Fibroblast of lung (primary cell): ENCODE data around the gene FBRSL1.

Source experiments
- EZH2 ChIP-seq: IDR thresholded peaks from 2 replicates; pipeline ENCODE4 v1.5.1; 2012; ENCODE audit warnings: low read length, control low read depth, mild to moderate bottlenecking; ENCODE audit errors: missing control alignments
- TF ChIP-seq, protein P1 (sequence below), 2 donors: IDR thresholded peaks in 1 of 2; conservative IDR thresholded peaks in 1 of 2; 1 replicate in 1 of 2; 2 replicates in 1 of 2; pipeline ENCODE4 v1.5.1; 2011 to 2012; ENCODE audit warnings: low read length in 2 of 2, control low read depth in 1 of 2, inconsistent platforms in 1 of 2, low read depth in 1 of 2, mild to moderate bottlenecking in 1 of 2

DNA sequence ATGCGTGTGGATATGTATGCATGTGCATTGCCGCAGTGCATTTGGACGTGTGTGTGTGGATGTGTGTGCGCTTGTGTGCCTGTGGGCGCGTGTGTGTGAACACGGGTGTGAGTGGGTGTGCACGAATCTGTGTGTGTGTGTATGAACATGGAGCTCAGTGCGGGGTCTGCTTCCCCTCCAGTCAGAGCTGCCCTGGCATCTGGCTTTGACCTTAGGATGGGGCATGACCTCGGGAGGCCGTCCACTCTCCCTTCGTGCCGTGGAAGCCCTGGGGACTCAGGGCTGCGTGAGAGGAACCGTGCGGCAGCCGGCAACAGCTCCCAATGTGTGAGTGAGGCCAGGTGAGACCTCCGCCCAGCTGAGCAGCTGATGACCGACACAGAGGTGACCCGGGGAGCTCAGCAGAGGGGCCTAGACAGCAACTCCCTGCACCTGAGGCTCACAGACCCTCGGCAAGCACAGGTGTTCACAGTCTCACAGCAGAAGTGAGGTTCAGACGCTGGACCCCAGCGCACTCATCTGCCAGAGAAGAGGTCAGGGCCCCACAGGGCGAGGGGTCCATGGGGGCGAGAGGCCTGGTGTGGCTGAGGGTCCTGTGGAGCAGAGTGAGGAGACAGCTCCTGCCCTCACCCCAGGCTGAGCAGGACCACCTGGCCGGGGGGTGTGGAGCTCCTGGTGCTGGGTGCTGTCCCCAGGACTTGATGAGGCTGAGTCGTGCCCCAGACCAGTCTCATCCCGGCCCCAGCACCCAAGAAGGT lies 33.6 kb upstream of the FBRSL1 start:
- TF ChIP-seq, protein P1, sequence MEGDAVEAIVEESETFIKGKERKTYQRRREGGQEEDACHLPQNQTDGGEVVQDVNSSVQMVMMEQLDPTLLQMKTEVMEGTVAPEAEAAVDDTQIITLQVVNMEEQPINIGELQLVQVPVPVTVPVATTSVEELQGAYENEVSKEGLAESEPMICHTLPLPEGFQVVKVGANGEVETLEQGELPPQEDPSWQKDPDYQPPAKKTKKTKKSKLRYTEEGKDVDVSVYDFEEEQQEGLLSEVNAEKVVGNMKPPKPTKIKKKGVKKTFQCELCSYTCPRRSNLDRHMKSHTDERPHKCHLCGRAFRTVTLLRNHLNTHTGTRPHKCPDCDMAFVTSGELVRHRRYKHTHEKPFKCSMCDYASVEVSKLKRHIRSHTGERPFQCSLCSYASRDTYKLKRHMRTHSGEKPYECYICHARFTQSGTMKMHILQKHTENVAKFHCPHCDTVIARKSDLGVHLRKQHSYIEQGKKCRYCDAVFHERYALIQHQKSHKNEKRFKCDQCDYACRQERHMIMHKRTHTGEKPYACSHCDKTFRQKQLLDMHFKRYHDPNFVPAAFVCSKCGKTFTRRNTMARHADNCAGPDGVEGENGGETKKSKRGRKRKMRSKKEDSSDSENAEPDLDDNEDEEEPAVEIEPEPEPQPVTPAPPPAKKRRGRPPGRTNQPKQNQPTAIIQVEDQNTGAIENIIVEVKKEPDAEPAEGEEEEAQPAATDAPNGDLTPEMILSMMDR (conservative IDR thresholded peaks at IDR 0.05 in 1 of 2, IDR thresholded peaks at IDR 0.05 in 1 of 2; ENCODE audit: low read depth in 1 of 2, low read length in 2 of 2): no peak
- TF ChIP-seq EZH2: no peak
